Retinal pigment epithelial cell (primary cell): ENCODE results near the gene AGBL2.

Experiments
- DNase-seq: peaks from one replicate; pipeline ENCODE4 v3.0.0-alpha.2; 2010; ENCODE audit warnings: low read depth
- H3K4me3 ChIP-seq: 2 replicates; pipeline ENCODE4 v1.5.1; 2011; ENCODE audit warnings: mild to moderate bottlenecking, low read length, control low read depth, moderate library complexity
- CTCF ChIP-seq: conservative IDR thresholded peaks from 2 replicates; pipeline ENCODE4 v1.5.1; 2011; ENCODE audit warnings: low read depth, low read length, control low read depth, inconsistent platforms

Gene AGBL2

DNA sequence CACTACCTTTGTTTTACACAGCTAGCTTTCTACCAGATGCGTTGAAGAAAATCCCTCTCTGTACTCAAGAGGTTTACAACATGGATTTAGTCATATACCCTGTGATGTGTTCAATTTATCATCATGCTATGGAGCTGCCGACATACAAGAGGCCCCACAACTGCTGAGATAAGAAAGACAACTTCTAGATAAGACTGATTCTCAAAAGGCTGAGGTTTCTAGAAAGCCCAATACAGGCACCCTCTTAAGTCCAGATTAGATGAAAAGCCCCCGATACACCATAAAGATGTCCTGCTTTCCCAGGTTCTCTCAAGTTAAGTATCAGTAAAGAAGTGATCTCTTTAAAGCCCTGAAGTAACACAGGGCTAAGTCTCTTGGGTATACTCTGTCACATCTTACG lies 87.1 kb downstream of the AGBL2 start:
- TF ChIP-seq CTCF: no peak
- DNase-seq: no peak
- H3K4me3 ChIP-seq: no peak overlapping the region

DNA sequence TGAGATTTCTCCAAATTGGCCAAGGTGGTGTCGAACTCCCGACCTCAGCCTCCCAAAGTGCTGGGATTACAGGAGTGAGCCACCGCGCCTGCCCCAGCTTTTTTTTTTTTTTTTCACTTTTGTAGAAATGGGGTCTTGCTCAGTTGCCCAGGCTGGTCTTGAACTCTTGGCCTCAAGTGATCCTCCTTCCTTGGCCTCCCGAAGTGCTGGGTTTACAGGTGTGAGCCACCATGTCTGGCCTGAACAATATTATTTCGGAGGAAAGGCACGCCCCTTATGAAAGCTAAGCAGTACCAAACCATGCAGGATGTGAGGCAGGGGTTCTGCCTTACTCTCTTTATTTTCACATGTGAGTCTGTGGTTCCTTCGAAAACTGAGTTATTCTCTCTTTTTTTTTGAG lies 88.9 kb downstream of the AGBL2 start:
- no peak for TF ChIP-seq CTCF
- no peak for DNase-seq
- H3K4me3 ChIP-seq: no peak overlapping the region

DNA sequence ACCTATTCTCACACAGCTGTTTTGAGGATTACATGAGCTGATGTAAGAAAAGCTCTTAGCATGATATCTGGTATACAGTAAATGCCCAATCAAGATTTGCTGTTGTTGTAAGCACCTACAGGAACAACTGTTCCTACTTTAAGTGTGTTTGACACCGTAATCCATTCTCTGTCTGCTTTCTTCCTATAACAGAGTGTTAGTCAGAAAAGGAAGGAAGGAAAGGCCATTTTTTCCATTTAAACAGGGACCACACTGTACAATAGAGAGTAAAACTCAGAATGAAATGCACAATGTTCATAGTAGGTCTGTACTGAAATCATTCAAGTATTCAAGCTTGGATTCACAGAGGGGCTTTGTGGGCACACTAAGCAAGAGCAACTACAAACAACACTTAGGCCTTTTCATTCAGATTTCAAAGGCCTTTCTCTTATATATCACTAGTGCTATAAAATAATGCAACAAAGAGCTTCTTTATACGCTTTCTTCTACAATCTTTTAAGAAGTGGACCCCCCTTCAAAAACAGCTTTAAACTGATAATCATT lies 94.3 kb downstream of the AGBL2 start:
- no peak overlapping the region for H3K4me3 ChIP-seq
- DNase-seq: no peak
- no peak for TF ChIP-seq CTCF

DNA sequence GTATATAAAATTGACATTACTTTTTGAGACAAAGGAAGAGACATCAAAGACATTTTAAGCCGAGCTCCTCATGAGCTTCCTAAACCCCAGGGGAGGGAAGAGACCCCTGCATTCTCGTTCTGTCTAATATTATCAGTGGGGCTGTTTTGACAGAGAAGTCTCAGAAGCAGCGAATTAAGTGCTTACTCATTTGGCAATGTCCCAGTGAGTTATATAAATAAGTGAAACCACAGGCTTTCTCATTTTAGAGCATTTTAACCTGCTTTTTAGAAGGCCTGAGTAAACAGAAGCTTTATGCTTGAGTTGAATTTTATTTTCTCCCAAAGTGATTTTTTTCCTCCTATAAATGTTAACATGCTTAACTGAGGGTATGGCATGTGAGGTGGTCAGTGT lies 97.8 kb downstream of the AGBL2 start:
- no peak for DNase-seq
- TF ChIP-seq CTCF: no peak
- no peak overlapping the region for H3K4me3 ChIP-seq

DNA sequence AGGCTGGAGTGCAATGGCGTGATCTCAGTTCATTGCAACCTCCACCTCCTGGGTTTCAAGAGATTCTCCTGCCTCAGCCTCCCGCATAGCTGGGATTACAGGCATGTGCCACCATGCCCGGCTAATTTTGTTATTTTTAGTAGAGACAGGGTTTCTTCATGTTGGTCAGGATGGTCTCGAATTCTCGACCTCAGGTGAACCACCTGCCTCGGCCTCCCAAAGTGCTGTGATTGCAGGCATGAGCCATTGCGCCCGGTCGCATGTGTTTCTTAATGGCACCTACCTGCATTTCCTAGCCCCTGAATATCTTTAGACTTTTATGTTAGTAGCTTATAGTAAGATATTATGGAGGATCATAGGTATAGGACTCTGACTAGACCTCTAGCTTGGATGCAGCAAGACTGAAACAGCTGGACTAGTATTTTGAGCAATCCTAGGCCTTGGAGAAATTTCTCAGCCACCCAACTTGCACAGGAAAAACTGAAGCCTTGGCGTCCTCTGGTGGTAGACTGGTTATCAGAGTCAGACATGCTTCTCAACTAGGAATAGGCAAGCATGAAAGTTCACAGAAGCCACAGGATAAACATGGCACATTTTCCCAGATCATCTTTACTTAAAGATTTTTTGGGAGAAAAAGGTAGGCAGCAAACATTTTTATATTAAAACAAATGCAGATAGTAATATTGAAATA lies 98.3 kb downstream of the AGBL2 start:
- DNase-seq: no peak
- peak; percentile 83 for TF ChIP-seq CTCF
- no peak overlapping the region for H3K4me3 ChIP-seq

DNA sequence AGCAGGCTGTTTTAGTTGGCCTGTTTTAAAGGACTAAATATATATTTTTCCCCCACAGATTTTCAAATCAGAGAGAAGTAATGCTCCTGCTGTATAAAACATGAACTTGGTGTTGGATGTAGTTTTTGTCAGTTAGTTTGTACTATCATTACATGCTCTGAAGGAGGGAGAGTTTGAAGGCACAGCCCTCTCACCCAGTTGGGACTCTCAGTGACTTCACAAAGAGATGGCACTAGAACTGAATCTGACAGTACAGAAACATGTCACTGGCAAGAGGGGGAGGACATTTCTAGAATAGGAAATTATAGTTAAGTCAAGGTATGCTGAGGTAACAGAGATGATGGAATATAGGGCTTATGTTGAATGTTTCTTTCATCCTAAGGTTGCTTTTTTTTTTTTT lies 99.9 kb downstream of the AGBL2 start:
- TF ChIP-seq CTCF: no peak
- H3K4me3 ChIP-seq: no peak overlapping the region
- DNase-seq: no peak

GRCh38 chr11:47611348-47611794 lies 103.8 kb downstream of the AGBL2 start:
- DNase-seq: no peak
- H3K4me3 ChIP-seq: no peak overlapping the region

More at GRCh38 chr11:47611348-47611794, 103.8 kb downstream of the AGBL2 start:
- TF ChIP-seq CTCF: no peak
